Measurements from ENCODE around the gene ERC2. TPM values are rescaled to one million over a fixed set of nuclear protein-coding genes. Genes with fewer than 3 reads are reported as not detected.

Gene ERC2
- total RNA-seq, 1 experiment from 2014 or later = 0.77 TPM

DNA sequence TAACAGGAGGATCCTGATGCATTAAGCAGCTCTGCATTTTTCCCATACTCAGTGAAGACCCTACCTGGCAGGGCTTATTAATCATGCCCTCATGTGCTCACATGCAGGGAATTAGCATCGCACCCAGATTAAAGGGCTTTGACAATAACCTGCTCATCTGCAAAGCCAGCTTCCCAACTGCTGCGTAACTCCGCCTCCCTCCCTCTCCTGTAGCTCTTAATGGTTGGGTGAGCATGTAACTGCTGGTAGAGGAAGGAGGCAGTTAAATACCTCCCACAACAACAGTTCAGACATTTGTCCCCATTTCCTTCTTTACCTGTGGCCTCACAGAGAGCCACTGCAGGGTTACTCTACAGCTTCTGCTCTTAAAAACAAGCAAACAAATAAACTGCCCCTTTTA lies 777.5 kb downstream of the ERC2 start:
- no peak overlapping the region for H3K27ac ChIP-seq (ENCODE audit: low read length)
- ChIA-PET CTCF (no interaction called here), POLR2A (ENCODE audit: unreplicated experiment) (no interaction called here)
- BruUV-seq (replicated peaks) = no TSS peak
- H3K4me1 ChIP-seq (ENCODE audit: insufficient read depth, low read length) = no peaks in the 10 kb centered on the region
- no peak overlapping the region for H3K4me3 ChIP-seq (ENCODE audit: low read length)
- no peaks in the 10 kb centered on the region for H3K9me3 ChIP-seq (ENCODE audit: low read length)
- H3K36me3 ChIP-seq (ENCODE audit: low read depth, low read length) = no peaks in the 10 kb centered on the region
- intact Hi-C loops (cut with micrococcal nuclease) = no loop called here
- no peaks in the 10 kb centered on the region for H3F3A ChIP-seq (ENCODE audit: low read length, unreplicated experiment)
- H2AFZ ChIP-seq (ENCODE audit: low read length) = no peak overlapping the region
- no peak for ATAC-seq
- H3K9ac ChIP-seq (ENCODE audit: low read length) = no peak overlapping the region
- no peaks in the 10 kb centered on the region for H3K9me2 ChIP-seq (replicated peaks; ENCODE audit: low read length)
- H3K79me2 ChIP-seq (ENCODE audit: low read length) = no peaks in the 10 kb centered on the region
- no peaks in the 10 kb centered on the region for H3K27me3 ChIP-seq (ENCODE audit: low read length)
- no peak overlapping the region for H3K4me2 ChIP-seq (ENCODE audit: low read length)
- no peaks in the 10 kb centered on the region for H4K20me1 ChIP-seq (ENCODE audit: low read length)
- TF ChIP-seq, protein P1, sequence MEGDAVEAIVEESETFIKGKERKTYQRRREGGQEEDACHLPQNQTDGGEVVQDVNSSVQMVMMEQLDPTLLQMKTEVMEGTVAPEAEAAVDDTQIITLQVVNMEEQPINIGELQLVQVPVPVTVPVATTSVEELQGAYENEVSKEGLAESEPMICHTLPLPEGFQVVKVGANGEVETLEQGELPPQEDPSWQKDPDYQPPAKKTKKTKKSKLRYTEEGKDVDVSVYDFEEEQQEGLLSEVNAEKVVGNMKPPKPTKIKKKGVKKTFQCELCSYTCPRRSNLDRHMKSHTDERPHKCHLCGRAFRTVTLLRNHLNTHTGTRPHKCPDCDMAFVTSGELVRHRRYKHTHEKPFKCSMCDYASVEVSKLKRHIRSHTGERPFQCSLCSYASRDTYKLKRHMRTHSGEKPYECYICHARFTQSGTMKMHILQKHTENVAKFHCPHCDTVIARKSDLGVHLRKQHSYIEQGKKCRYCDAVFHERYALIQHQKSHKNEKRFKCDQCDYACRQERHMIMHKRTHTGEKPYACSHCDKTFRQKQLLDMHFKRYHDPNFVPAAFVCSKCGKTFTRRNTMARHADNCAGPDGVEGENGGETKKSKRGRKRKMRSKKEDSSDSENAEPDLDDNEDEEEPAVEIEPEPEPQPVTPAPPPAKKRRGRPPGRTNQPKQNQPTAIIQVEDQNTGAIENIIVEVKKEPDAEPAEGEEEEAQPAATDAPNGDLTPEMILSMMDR (conservative IDR thresholded peaks at IDR 0.05; ENCODE audit: low read depth, low read length) = no peak
- TF ChIP-seq EZH2 (IDR thresholded peaks at IDR 0.05; ENCODE audit: low read length, unreplicated experiment) (no peak), EZH2phosphoT487 (IDR thresholded peaks at IDR 0.05; ENCODE audit: borderline replicate concordance, low read length) (no peak)
- DNase-seq = no peak

GRCh38 chr3:55690177-55690576 lies 778.1 kb downstream of the ERC2 start:
- no peak overlapping the region for H3K27ac ChIP-seq (ENCODE audit: low read length)
- no peak overlapping the region for H3K4me3 ChIP-seq (ENCODE audit: low read length)
- ChIA-PET CTCF (no interaction called here), POLR2A (ENCODE audit: unreplicated experiment) (no interaction called here)
- H4K20me1 ChIP-seq (ENCODE audit: low read length) = no peaks in the 10 kb centered on the region
- H3K9me3 ChIP-seq (ENCODE audit: low read length) = no peaks in the 10 kb centered on the region
- no peaks in the 10 kb centered on the region for H3F3A ChIP-seq (ENCODE audit: low read length, unreplicated experiment)
- no peaks in the 10 kb centered on the region for H3K27me3 ChIP-seq (ENCODE audit: low read length)
- no peak overlapping the region for H2AFZ ChIP-seq (ENCODE audit: low read length)
- intact Hi-C loops (cut with micrococcal nuclease) = no loop called here
- H3K79me2 ChIP-seq (ENCODE audit: low read length) = no peaks in the 10 kb centered on the region
- no peaks in the 10 kb centered on the region for H3K4me1 ChIP-seq (ENCODE audit: insufficient read depth, low read length)
- BruUV-seq (replicated peaks) = no TSS peak
- H3K36me3 ChIP-seq (ENCODE audit: low read depth, low read length) = no peaks in the 10 kb centered on the region
- ATAC-seq (no peak), DNase-seq (no peak)
- no peaks in the 10 kb centered on the region for H3K9me2 ChIP-seq (replicated peaks; ENCODE audit: low read length)
- TF ChIP-seq EZH2phosphoT487 (IDR thresholded peaks at IDR 0.05; ENCODE audit: borderline replicate concordance, low read length) (no peak), EZH2 (IDR thresholded peaks at IDR 0.05; ENCODE audit: low read length, unreplicated experiment) (no peak)
- TF ChIP-seq, protein P1 (conservative IDR thresholded peaks at IDR 0.05; ENCODE audit: low read depth, low read length) = no peak
- no peak overlapping the region for H3K4me2 ChIP-seq (ENCODE audit: low read length)
- no peak overlapping the region for H3K9ac ChIP-seq (ENCODE audit: low read length)

GRCh38 chr3:55688154-55688553 lies 780.1 kb downstream of the ERC2 start:
- ATAC-seq = no peak
- Histone ChIP-seq H3K4me3 (ENCODE audit: low read length) (no peak overlapping the region), H3K9ac (ENCODE audit: low read length) (no peak overlapping the region), H3K27ac (ENCODE audit: low read length) (no peak overlapping the region), H3F3A (ENCODE audit: low read length, unreplicated experiment) (no peaks in the 10 kb centered on the region), H3K4me2 (ENCODE audit: low read length) (no peak overlapping the region), H3K27me3 (ENCODE audit: low read length) (no peaks in the 10 kb centered on the region), H3K9me3 (ENCODE audit: low read length) (no peaks in the 10 kb centered on the region), H4K20me1 (ENCODE audit: low read length) (no peaks in the 10 kb centered on the region), H3K79me2 (ENCODE audit: low read length) (no peaks in the 10 kb centered on the region), H3K4me1 (ENCODE audit: insufficient read depth, low read length) (no peaks in the 10 kb centered on the region), H3K9me2 (replicated peaks; ENCODE audit: low read length) (no peaks in the 10 kb centered on the region), H2AFZ (ENCODE audit: low read length) (no peak overlapping the region), H3K36me3 (ENCODE audit: low read depth, low read length) (no peaks in the 10 kb centered on the region)
- BruUV-seq (replicated peaks) = no TSS peak
- POLR2A ChIA-PET (ENCODE audit: unreplicated experiment) = no interaction called here
- CTCF ChIA-PET = no interaction called here
- DNase-seq = no peak
- intact Hi-C loops (cut with micrococcal nuclease) = no loop called here
- TF ChIP-seq EZH2 (IDR thresholded peaks at IDR 0.05; ENCODE audit: low read length, unreplicated experiment) = no peak
- no peak for TF ChIP-seq EZH2phosphoT487 (IDR thresholded peaks at IDR 0.05; ENCODE audit: borderline replicate concordance, low read length)
- TF ChIP-seq, protein P1 (conservative IDR thresholded peaks at IDR 0.05; ENCODE audit: low read depth, low read length) = no peak

All from PC-3 (cell line).